Measurements from ENCODE around the gene ZSCAN16. TPM values are rescaled to one million over a fixed set of nuclear protein-coding genes. Genes with fewer than 3 reads are reported as not detected.

ZSCAN16 gene
- total and polyA plus RNA-seq, 2 of the 13 experiments (the other 11 are each of a cell fraction or from before 2014, with no cell fraction given), result 5.7 to 12.7 TPM

GRCh38 chr6:28136585-28137504 is 12.4 kb downstream of the ZSCAN16 start (continued):
- TF ChIP-seq PBX2 (CRISPR knock-in tag; IDR thresholded peaks at IDR 0.05) (no peak), BRD4 (CRISPR knock-in tag; IDR thresholded peaks at IDR 0.05) (peak; percentile 93), POLR2AphosphoS5 (IDR thresholded peaks at IDR 0.05; ENCODE audit: low read depth, low read length) (peak; percentile 92), KLF13 (CRISPR knock-in tag; IDR thresholded peaks at IDR 0.05) (no peak), DPF2 (CRISPR knock-in tag; IDR thresholded peaks at IDR 0.05; ENCODE audit: borderline replicate concordance, low read depth) (no peak), GATAD2A (CRISPR knock-in tag; IDR thresholded peaks at IDR 0.05) (peak; percentile 84), NAIF1 (CRISPR knock-in tag; IDR thresholded peaks at IDR 0.05; ENCODE audit: borderline replicate concordance) (no peak; the same call in 1 of the 2 replicates), CBFB (CRISPR knock-in tag; IDR thresholded peaks at IDR 0.05) (peak; percentile 95), GRHL1 (CRISPR knock-in tag; conservative IDR thresholded peaks at IDR 0.05) (no peak), SMC3 (IDR thresholded peaks at IDR 0.05; ENCODE audit: low read length) (no peak), ZNF747 (CRISPR knock-in tag; IDR thresholded peaks at IDR 0.05; ENCODE audit: borderline replicate concordance) (peak; percentile 98), ZEB1 (IDR thresholded peaks at IDR 0.05; ENCODE audit: insufficient replicate concordance, low read depth) (peak; percentile 92), JUND (CRISPR knock-in tag; IDR thresholded peaks at IDR 0.05) (peak; percentile 13; the same call in 1 of the 2 replicates), TOPORS (CRISPR knock-in tag; IDR thresholded peaks at IDR 0.05) (no peak), FOSL2 (CRISPR knock-in tag; IDR thresholded peaks at IDR 0.05) (peak; percentile 63), MAFK (conservative IDR thresholded peaks at IDR 0.05 in 1 of 2, IDR thresholded peaks at IDR 0.05 in 1 of 2; ENCODE audit: low read length in 2 of 2) (no peak), GTF3A (CRISPR knock-in tag; conservative IDR thresholded peaks at IDR 0.05) (peak; percentile 61; the same call in 1 of the 2 replicates), ZNF879 (CRISPR knock-in tag; IDR thresholded peaks at IDR 0.05) (peak; percentile 84; the same call in 1 of the 2 replicates), ZNF256 (CRISPR knock-in tag; conservative IDR thresholded peaks at IDR 0.05) (peak; percentile 92), ARNTL (CRISPR knock-in tag; IDR thresholded peaks at IDR 0.05) (peak; percentile 73), ZBTB7B (CRISPR knock-in tag; IDR thresholded peaks at IDR 0.05) (peak; percentile 96), SMAD1 (CRISPR knock-in tag; IDR thresholded peaks at IDR 0.05; ENCODE audit: borderline replicate concordance, low read depth) (peak; percentile 98; the same call in 1 of the 2 replicates), SMARCE1 (IDR thresholded peaks at IDR 0.05; ENCODE audit: borderline replicate concordance) (no peak)
